WI38 (cell line): ENCODE measurements around the gene ENO2.
A peak's percentile ranks its signal among the peaks of the same experiment; 100 is the strongest.
"Not testable (repeated sequence)": the region's sequence is repeated elsewhere in the genome, so short reads cannot be mapped to it uniquely, and the experiment has no call there.

ENCODE experiments used
- H3K4me3 ChIP-seq: 2 replicates; pipeline ENCODE4 v1.5.1; 2011; ENCODE audit warnings: low read depth, mild to moderate bottlenecking, control low read depth, low read length
- CTCF ChIP-seq: IDR thresholded peaks from 2 replicates; pipeline ENCODE4 v1.5.1; 2012; ENCODE audit warnings: low read depth, mild to moderate bottlenecking, control low read depth, low read length

Gene ENO2

GRCh38 chr12:6902448-6902847 is 11.9 kb upstream of the ENO2 start:
- TF ChIP-seq CTCF: no peak
- no peak overlapping the region for H3K4me3 ChIP-seq

DNA sequence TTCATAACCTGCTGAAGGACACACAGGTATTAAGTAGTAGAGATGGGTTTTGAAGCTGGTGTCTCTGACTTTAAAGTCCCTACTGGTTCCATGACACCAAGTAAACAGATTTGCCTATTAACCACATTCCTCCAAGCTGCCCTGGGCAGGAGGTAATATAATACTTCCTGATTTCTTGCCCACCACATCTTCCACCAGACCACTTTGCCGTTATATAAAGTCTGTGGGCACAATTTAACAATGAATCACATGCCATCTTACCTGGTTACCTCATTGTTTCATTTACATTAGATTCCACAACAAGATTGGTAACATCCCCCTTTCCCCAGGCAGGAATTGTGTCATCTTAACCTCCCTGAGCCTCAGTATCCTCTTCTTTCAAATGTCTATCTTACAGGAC is 10.7 kb upstream of the ENO2 start:
- no peak overlapping the region for H3K4me3 ChIP-seq
- no peak for TF ChIP-seq CTCF

- peak within 1 kb of the TSS; percentile 70 for H3K4me3 ChIP-seq
- no peak for TF ChIP-seq CTCF
Observed at GRCh38 chr12:6904280-6905276, 9.8 kb upstream of the ENO2 start, which contains the start of gene LRRC23. LRRC23 (plus strand) TSS chr12:6904822; CDS start chr12:6905634, 812 bp downstream.

DNA sequence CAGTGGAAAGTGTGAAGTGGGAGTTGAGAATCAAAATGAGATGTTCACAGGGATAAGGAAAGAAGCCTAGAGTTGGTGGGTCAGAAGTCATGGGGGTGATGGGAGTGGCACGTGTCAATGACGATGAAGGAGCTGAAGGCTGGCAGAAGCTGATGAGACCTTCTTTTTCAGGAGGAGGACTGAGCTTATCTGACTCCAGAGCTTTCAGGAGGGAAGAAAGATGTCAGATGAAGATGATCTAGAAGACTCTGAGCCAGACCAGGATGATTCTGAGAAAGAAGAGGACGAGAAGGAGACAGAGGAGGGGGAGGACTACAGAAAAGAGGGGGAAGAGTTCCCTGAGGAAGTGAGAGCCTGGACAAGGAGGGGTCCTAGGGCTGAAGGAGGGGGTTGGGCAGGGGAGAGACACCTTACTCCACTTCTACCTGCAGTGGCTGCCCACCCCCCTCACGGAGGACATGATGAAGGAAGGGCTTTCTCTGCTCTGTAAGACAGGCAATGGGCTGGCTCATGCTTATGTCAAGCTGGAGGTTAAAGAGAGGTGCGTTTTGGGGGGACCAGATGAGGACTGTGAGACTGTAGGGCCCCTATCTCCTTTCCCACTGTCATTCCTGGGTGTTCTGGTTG is 8.9 kb upstream of the ENO2 start:
- H3K4me3 ChIP-seq: peak overlapping the region; percentile 70
- no peak for TF ChIP-seq CTCF

- not testable (repeated sequence) for H3K4me3 ChIP-seq
Observed at GRCh38 chr12:6908141-6908540, 6.2 kb upstream of the ENO2 start.

DNA sequence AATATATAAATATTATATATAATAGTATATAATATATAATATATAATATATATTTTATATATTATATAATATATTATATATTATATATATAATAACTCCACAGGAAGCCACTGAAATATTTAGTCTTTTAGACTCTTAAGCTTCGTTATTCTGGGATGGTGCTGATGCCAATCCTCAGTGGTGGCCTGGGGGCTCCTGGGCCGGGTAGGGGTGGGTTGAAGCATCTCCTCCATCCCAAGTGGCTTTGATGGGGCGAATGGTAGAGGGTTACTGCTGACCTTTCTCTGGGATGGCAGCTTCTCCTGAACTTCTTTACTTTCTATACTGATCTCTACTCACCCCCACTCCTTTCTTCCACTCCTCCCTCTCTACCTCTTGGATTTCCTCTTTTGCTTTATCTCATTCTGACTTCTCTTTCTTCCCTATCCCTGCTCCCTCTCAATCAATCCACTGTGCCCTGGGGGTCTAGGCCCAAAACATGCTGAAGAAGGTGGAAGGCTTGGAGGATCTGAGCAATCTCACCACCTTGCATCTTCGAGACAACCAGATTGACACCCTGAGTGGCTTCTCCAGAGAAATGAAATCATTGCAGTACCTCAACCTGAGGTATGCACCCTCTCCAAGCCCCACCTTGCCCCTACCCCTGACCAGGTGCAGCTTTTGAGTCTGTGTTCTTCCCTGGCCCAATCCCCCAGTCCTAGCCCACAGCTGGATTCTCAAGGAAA is 4.8 kb upstream of the ENO2 start:
- TF ChIP-seq CTCF: no peak
- no peak overlapping the region for H3K4me3 ChIP-seq

GRCh38 chr12:6912164-6912935 is 2.0 kb upstream of the ENO2 start:
- no peak for TF ChIP-seq CTCF
- H3K4me3 ChIP-seq: no peak overlapping the region
